Measurements from ENCODE around the gene MYH16. TPM values are rescaled to one million over a fixed set of nuclear protein-coding genes. Genes with fewer than 3 reads are reported as not detected.

The MYH16 gene
- total and polyA plus RNA-seq, 4 donors = not detected

GRCh38 chr7:99340659-99341058 is 68.0 kb downstream of the MYH16 start:
- WGBS = 93% methylated on average over 3 of the region's 3 CpGs
- H3K9me3 ChIP-seq (ENCODE audit: control insufficient read depth in 4 of 4, low read length in 3 of 4) = no peaks in the 10 kb centered on the region
- no peak overlapping the region for H3K27ac ChIP-seq (ENCODE audit: low read depth in 1 of 2, low read length in 2 of 2)
- no peaks in the 10 kb centered on the region for H3K27me3 ChIP-seq (ENCODE audit: control insufficient read depth in 4 of 4, insufficient read depth in 4 of 4, low read length in 3 of 4)
- TF ChIP-seq, protein P1, sequence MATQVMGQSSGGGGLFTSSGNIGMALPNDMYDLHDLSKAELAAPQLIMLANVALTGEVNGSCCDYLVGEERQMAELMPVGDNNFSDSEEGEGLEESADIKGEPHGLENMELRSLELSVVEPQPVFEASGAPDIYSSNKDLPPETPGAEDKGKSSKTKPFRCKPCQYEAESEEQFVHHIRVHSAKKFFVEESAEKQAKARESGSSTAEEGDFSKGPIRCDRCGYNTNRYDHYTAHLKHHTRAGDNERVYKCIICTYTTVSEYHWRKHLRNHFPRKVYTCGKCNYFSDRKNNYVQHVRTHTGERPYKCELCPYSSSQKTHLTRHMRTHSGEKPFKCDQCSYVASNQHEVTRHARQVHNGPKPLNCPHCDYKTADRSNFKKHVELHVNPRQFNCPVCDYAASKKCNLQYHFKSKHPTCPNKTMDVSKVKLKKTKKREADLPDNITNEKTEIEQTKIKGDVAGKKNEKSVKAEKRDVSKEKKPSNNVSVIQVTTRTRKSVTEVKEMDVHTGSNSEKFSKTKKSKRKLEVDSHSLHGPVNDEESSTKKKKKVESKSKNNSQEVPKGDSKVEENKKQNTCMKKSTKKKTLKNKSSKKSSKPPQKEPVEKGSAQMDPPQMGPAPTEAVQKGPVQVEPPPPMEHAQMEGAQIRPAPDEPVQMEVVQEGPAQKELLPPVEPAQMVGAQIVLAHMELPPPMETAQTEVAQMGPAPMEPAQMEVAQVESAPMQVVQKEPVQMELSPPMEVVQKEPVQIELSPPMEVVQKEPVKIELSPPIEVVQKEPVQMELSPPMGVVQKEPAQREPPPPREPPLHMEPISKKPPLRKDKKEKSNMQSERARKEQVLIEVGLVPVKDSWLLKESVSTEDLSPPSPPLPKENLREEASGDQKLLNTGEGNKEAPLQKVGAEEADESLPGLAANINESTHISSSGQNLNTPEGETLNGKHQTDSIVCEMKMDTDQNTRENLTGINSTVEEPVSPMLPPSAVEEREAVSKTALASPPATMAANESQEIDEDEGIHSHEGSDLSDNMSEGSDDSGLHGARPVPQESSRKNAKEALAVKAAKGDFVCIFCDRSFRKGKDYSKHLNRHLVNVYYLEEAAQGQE (IDR thresholded peaks at IDR 0.05) = no peak
- TF ChIP-seq HNF4G (IDR thresholded peaks at IDR 0.05) (no peak), RAD21 (IDR thresholded peaks at IDR 0.05) (no peak), GABPA (IDR thresholded peaks at IDR 0.05 in 1 of 2, conservative IDR thresholded peaks at IDR 0.05 in 1 of 2) (no peak), FOXA1 (IDR thresholded peaks at IDR 0.05) (no peak), TAF1 (conservative IDR thresholded peaks at IDR 0.05) (no peak), EGR1 (IDR thresholded peaks at IDR 0.05; ENCODE audit: low read depth in 2 of 2) (no peak), YY1 (IDR thresholded peaks at IDR 0.05) (no peak), RXRA (IDR thresholded peaks at IDR 0.05) (no peak), NR2F2 (IDR thresholded peaks at IDR 0.05) (no peak), ZBTB33 (IDR thresholded peaks at IDR 0.05) (no peak), JUND (IDR thresholded peaks at IDR 0.05) (no peak), HNF4A (conservative IDR thresholded peaks at IDR 0.05) (no peak), FOXA2 (IDR thresholded peaks at IDR 0.05) (no peak), SP1 (IDR thresholded peaks at IDR 0.05) (no peak)
- TF ChIP-seq, protein P2, sequence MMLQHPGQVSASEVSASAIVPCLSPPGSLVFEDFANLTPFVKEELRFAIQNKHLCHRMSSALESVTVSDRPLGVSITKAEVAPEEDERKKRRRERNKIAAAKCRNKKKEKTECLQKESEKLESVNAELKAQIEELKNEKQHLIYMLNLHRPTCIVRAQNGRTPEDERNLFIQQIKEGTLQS (IDR thresholded peaks at IDR 0.05) = no peak
- TF ChIP-seq, protein P3, sequence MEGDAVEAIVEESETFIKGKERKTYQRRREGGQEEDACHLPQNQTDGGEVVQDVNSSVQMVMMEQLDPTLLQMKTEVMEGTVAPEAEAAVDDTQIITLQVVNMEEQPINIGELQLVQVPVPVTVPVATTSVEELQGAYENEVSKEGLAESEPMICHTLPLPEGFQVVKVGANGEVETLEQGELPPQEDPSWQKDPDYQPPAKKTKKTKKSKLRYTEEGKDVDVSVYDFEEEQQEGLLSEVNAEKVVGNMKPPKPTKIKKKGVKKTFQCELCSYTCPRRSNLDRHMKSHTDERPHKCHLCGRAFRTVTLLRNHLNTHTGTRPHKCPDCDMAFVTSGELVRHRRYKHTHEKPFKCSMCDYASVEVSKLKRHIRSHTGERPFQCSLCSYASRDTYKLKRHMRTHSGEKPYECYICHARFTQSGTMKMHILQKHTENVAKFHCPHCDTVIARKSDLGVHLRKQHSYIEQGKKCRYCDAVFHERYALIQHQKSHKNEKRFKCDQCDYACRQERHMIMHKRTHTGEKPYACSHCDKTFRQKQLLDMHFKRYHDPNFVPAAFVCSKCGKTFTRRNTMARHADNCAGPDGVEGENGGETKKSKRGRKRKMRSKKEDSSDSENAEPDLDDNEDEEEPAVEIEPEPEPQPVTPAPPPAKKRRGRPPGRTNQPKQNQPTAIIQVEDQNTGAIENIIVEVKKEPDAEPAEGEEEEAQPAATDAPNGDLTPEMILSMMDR (IDR thresholded peaks at IDR 0.05; ENCODE audit: low read depth, low read length, missing input control) = no peak
- TF ChIP-seq, protein P4, sequence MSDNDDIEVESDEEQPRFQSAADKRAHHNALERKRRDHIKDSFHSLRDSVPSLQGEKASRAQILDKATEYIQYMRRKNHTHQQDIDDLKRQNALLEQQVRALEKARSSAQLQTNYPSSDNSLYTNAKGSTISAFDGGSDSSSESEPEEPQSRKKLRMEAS (IDR thresholded peaks at IDR 0.05) = no peak
- no peak overlapping the region for H3K4me3 ChIP-seq (ENCODE audit: low read depth in 1 of 3, low read length in 3 of 3)
- H3K36me3 ChIP-seq (ENCODE audit: control insufficient read depth in 4 of 4, insufficient read depth in 3 of 4, low read depth in 1 of 4, low read length in 3 of 4) = peaks cover 1 to 53% (median 42%) of the 10 kb centered on the region in 4 donors
- DNase-seq (ENCODE audit: low spot score) = no peak
- H3K9ac ChIP-seq (ENCODE audit: low read depth in 1 of 2, low read length in 2 of 2) = no peak overlapping the region
- no peaks in the 10 kb centered on the region for H3K4me1 ChIP-seq (ENCODE audit: control insufficient read depth in 4 of 4, insufficient read depth in 4 of 4, low read length in 3 of 4)
